HepG2 (cell line): Measurements from ENCODE around the gene ZNF331. TPM values are rescaled to one million over a fixed set of nuclear protein-coding genes. Genes with fewer than 3 reads are reported as not detected.

Source experiments
- AHR ChIP-seq: IDR thresholded peaks from 2 replicates; pipeline ENCODE4 v1.6.1; 2018; ENCODE audit warnings: missing genetic modification reagents, missing compliant biosample characterization
- ARNT2 ChIP-seq: sonication (generic); formaldehyde crosslinking; IDR thresholded peaks from 2 replicates; pipeline ENCODE4 v1.8.0; 2022; ENCODE audit warnings: mild to moderate bottlenecking, low read depth, missing genetic modification reagents, moderate library complexity
- ATF1 ChIP-seq: IDR thresholded peaks from 2 replicates; pipeline ENCODE4 v1.6.1; 2016; ENCODE audit warnings: mild to moderate bottlenecking, control low read depth
- BCL6 ChIP-seq: IDR thresholded peaks from 2 replicates; pipeline ENCODE4 v1.6.1; 2016; ENCODE audit warnings: missing genetic modification reagents, missing compliant biosample characterization
- CENPX ChIP-seq: sonication (generic); formaldehyde crosslinking; IDR thresholded peaks from 2 replicates; pipeline ENCODE4 v1.9.0; 2021; ENCODE audit warnings: mild to moderate bottlenecking, missing genetic modification reagents, moderate library complexity
- CREM ChIP-seq, 2 experiments: sonication (generic) in 1 of 2; formaldehyde crosslinking in 1 of 2; IDR thresholded peaks; 2 replicates each; pipeline versions ENCODE4 v1.4.0 to v1.6.1; 2016 to 2020; ENCODE audit warnings: antibody characterized with exemption in 1 of 2, mild to moderate bottlenecking in 1 of 2, missing genetic modification reagents in 1 of 2
- EP300 ChIP-seq, 3 experiments: sonication (generic) in 1 of 3; formaldehyde crosslinking in 1 of 3; IDR thresholded peaks; 2 replicates each; pipeline versions ENCODE4 v1.5.1 to v1.6.1; 2011 to 2020; ENCODE audit warnings: low read depth in 2 of 3, low read length in 2 of 3, borderline replicate concordance in 1 of 3, improper control_type of control experiment in 1 of 3, mild to moderate bottlenecking in 1 of 3, missing genetic modification reagents in 1 of 3, moderate library complexity in 1 of 3
- HES4 ChIP-seq: sonication (generic); formaldehyde crosslinking; IDR thresholded peaks from 2 replicates; pipeline ENCODE4 v1.9.0; 2021; ENCODE audit warnings: mild to moderate bottlenecking, missing genetic modification reagents, borderline replicate concordance
- MAZ ChIP-seq, 2 experiments: sonication (generic) in 1 of 2; formaldehyde crosslinking in 1 of 2; IDR thresholded peaks; 2 replicates each; pipeline versions ENCODE4 v1.5.0 to v1.6.1; 2012 to 2020; ENCODE audit warnings: low read depth in 2 of 2, mild to moderate bottlenecking in 2 of 2, borderline replicate concordance in 1 of 2, improper control_type of control experiment in 1 of 2, low read length in 1 of 2, missing genetic modification reagents in 1 of 2, moderate library complexity in 1 of 2
- NFIC ChIP-seq: IDR thresholded peaks from 2 replicates; pipeline ENCODE4 v1.6.1; 2012; ENCODE audit warnings: mild to moderate bottlenecking, low read length, inconsistent platforms
- PHF8 ChIP-seq: sonication (generic); formaldehyde crosslinking; IDR thresholded peaks from 2 replicates; pipeline ENCODE4 v1.5.0; 2020; ENCODE audit warnings: missing genetic modification reagents
- SETDB1 ChIP-seq: sonication (generic); formaldehyde crosslinking; IDR thresholded peaks from 2 replicates; pipeline ENCODE4 v1.5.1; 2020; ENCODE audit warnings: missing genetic modification reagents, mild to moderate bottlenecking, borderline replicate concordance
- SMYD3 ChIP-seq: sonication (generic); formaldehyde crosslinking; IDR thresholded peaks from 2 replicates; pipeline ENCODE4 v1.8.1; 2023; ENCODE audit warnings: mild to moderate bottlenecking, missing genetic modification reagents
- SP1 ChIP-seq, 2 experiments: fragments of 450-650 bp in 1 of 2; sonication (generic) in 1 of 2; formaldehyde crosslinking in 1 of 2; IDR thresholded peaks; 2 replicates each; pipeline versions ENCODE4 v1.4.0 to v1.6.1; 2016 to 2020; ENCODE audit warnings: missing genetic modification reagents in 1 of 2
- TFE3 ChIP-seq: IDR thresholded peaks from 2 replicates; pipeline ENCODE4 v1.6.1; 2016
- ZFP91 ChIP-seq: sonication (generic); formaldehyde crosslinking; IDR thresholded peaks from 2 replicates; pipeline ENCODE4 v1.9.0; 2022; ENCODE audit warnings: missing genetic modification reagents, mild to moderate bottlenecking, borderline replicate concordance
- ZNF292 ChIP-seq: sonication (generic); formaldehyde crosslinking; IDR thresholded peaks from 2 replicates; pipeline ENCODE4 v1.8.1; 2022; ENCODE audit warnings: mild to moderate bottlenecking, low read depth, missing genetic modification reagents, borderline replicate concordance
- ZNF432 ChIP-seq: sonication (generic); formaldehyde crosslinking; IDR thresholded peaks from 2 replicates; pipeline ENCODE4 v1.5.0; 2020; ENCODE audit warnings: missing genetic modification reagents, mild to moderate bottlenecking, borderline replicate concordance
- ZNF44 ChIP-seq: sonication (generic); formaldehyde crosslinking; IDR thresholded peaks from 2 replicates; pipeline ENCODE4 v1.5.1; 2020; ENCODE audit warnings: mild to moderate bottlenecking, missing genetic modification reagents
- ZNF441 ChIP-seq: sonication (generic); formaldehyde crosslinking; IDR thresholded peaks from 2 replicates; pipeline ENCODE4 v1.7.0; 2021; ENCODE audit warnings: missing genetic modification reagents, borderline replicate concordance
- ZNF674 ChIP-seq: sonication (generic); formaldehyde crosslinking; IDR thresholded peaks from 2 replicates; pipeline ENCODE4 v1.5.0; 2020; ENCODE audit warnings: low read depth, mild to moderate bottlenecking, missing genetic modification reagents
- ZSCAN31 ChIP-seq: sonication (generic); formaldehyde crosslinking; IDR thresholded peaks from 2 replicates; pipeline ENCODE4 v1.5.0; 2020; ENCODE audit warnings: low read depth, mild to moderate bottlenecking, missing genetic modification reagents
- ZUFSP ChIP-seq: sonication (generic); formaldehyde crosslinking; IDR thresholded peaks from 2 replicates; pipeline ENCODE4 v1.9.0; 2021; ENCODE audit warnings: missing genetic modification reagents, mild to moderate bottlenecking, borderline replicate concordance
- polyA plus RNA-seq, 8 experiments: library from polyadenylated mRNA; depleted of rRNA in 3 of 8; stranded (reverse) in 7 of 8; unstranded in 1 of 8; fragments of >200 nt; fragmentation: Illumina TruSeq in 4 of 8; extraction: Trizol in 4 of 8; gene quantifications; 2 replicates each; pipeline versions ENCODE4 v1.2.1 to v1.2.3, GENCODE V29; 2011 to 2016; ENCODE audit warnings: low read depth in 4 of 8, missing spikeins in 1 of 8, mixed read lengths in 1 of 8; ENCODE audit not compliant: insufficient read depth in 1 of 8
- total RNA-seq, 5 experiments: library from RNA; depleted of rRNA; stranded (reverse); fragments of >200 nt; fragmentation: Illumina TruSeq; extraction: Trizol; gene quantifications; 2 replicates each; pipeline ENCODE4 v1.2.3, GENCODE V29; 2016; ENCODE audit warnings: low read depth in 1 of 5

Gene ZNF331
- total and polyA plus RNA-seq, 2 of the 13 experiments (the other 11 are each of a cell fraction or from before 2014, with no cell fraction given) = 8.2 to 13.3 TPM

- TF ChIP-seq ZNF292 = peak; percentile 21; the same call in 1 of the 2 replicates
- TF ChIP-seq TFE3 = no peak
- no peak for TF ChIP-seq ZSCAN31
- TF ChIP-seq EP300 (IDR thresholded peaks at IDR 0.05; ENCODE audit: low read depth in 2 of 2, low read length in 2 of 2) = peak in 1 of 2 experiments; percentile 94; a peak in 2 of 4 replicates
- TF ChIP-seq EP300 (CRISPR knock-in tag; IDR thresholded peaks at IDR 0.05; ENCODE audit: borderline replicate concordance) = no peak
- TF ChIP-seq HES4 (CRISPR knock-in tag) = no peak
- peak; percentile 99 for TF ChIP-seq NFIC
- TF ChIP-seq SMYD3 (CRISPR knock-in tag) = 0 out of 2 replicates have a peak, but pooled peaks have one; percentile 24
- no peak for TF ChIP-seq ZNF441 (CRISPR knock-in tag)
- no peak for TF ChIP-seq ARNT2 (CRISPR knock-in tag)
- TF ChIP-seq PHF8 (CRISPR knock-in tag) = no peak
- TF ChIP-seq ATF1 (CRISPR knock-in tag) = peak; percentile 67; the same call in 1 of the 2 replicates
- no peak for TF ChIP-seq SP1 (IDR thresholded peaks at IDR 0.05)
- TF ChIP-seq SP1 (CRISPR knock-in tag; IDR thresholded peaks at IDR 0.05) = no peak
- no peak for TF ChIP-seq ZNF432 (CRISPR knock-in tag)
- no peak for TF ChIP-seq AHR (CRISPR knock-in tag)
- TF ChIP-seq ZUFSP = no peak
- 0 out of 2 replicates have a peak, but pooled peaks have one; percentile 3 for TF ChIP-seq ZNF44
- peak; percentile 40 for TF ChIP-seq BCL6
- peak; percentile 88 for TF ChIP-seq CREM (IDR thresholded peaks at IDR 0.05)
- no peak for TF ChIP-seq CREM (CRISPR knock-in tag; IDR thresholded peaks at IDR 0.05)
- TF ChIP-seq SETDB1 (CRISPR knock-in tag) = no peak
- TF ChIP-seq CENPX (CRISPR knock-in tag) = no peak
- TF ChIP-seq ZNF674 (CRISPR knock-in tag) = no peak
- TF ChIP-seq MAZ (IDR thresholded peaks at IDR 0.05; ENCODE audit: borderline replicate concordance, low read depth, low read length) = no peak
- no peak for TF ChIP-seq MAZ (CRISPR knock-in tag; IDR thresholded peaks at IDR 0.05; ENCODE audit: low read depth)
- TF ChIP-seq ZFP91 (CRISPR knock-in tag) = no peak
Measured at GRCh38 chr19:53531457-53531856, 6.5 kb upstream of the ZNF331 start (continued).
